CD8-positive, alpha-beta memory T cell (primary cell): ENCODE results near the gene HOXA6. TPM values are rescaled to one million over a fixed set of nuclear protein-coding genes. Genes with fewer than 3 reads are reported as not detected.
A peak's percentile ranks its signal among the peaks of the same experiment; 100 is the strongest.

Source experiments
- CTCF ChIA-PET: fragments of 350-600 bp; sonication (Branson Sonifier 250); formaldehyde crosslinking; loops from one replicate; lab custom pipeline; 2021; ENCODE audit warnings: antibody characterized with exemption; lab: Charles Lee
- POLR2A ChIA-PET: fragments of 350-600 bp; sonication (Branson Sonifier 250); formaldehyde crosslinking; loops from one replicate; lab custom pipeline; 2021; ENCODE audit warnings: antibody characterized with exemption; lab: Charles Lee
- DNase-seq, 5 donors: peaks; one replicate each; pipeline versions ENCODE4 v3.0.0 to v3.0.0-alpha.2; 2020 to 2022; ENCODE audit warnings: mixed read lengths in 1 of 5
- H3K27ac ChIP-seq: one replicate; pipeline ENCODE4 v1.7.0; 2013; ENCODE audit warnings: low read depth, mild to moderate bottlenecking, low read length, moderate library complexity
- H3K27me3 ChIP-seq: 2 replicates; pipeline ENCODE4 v1.7.0; 2013; ENCODE audit warnings: low read length, mild to moderate bottlenecking; ENCODE audit not compliant: insufficient read depth, poor library complexity, severe bottlenecking
- H3K36me3 ChIP-seq: 2 replicates; pipeline ENCODE4 v1.7.0; 2013; ENCODE audit warnings: mild to moderate bottlenecking, low read length, moderate library complexity; ENCODE audit not compliant: insufficient read depth
- H3K4me1 ChIP-seq: 2 replicates; pipeline ENCODE4 v1.7.0; 2013; ENCODE audit warnings: mild to moderate bottlenecking, low read length, moderate library complexity; ENCODE audit not compliant: insufficient read depth
- H3K4me3 ChIP-seq: 2 replicates; pipeline ENCODE4 v1.7.0; 2013; ENCODE audit warnings: mild to moderate bottlenecking, low read length
- H3K9me3 ChIP-seq: 2 replicates; pipeline ENCODE4 v1.7.0; 2013; ENCODE audit warnings: mild to moderate bottlenecking, low read length
- H3K27ac Mint-ChIP-seq, 8 donors: one replicate each; pipeline ENCODE4 v1.8.0; 2020 to 2021; ENCODE audit warnings: mixed read lengths in 8 of 8, mild to moderate bottlenecking in 6 of 8, inconsistent platforms in 3 of 8, moderate library complexity in 3 of 8
- H3K27me3 Mint-ChIP-seq, 2 donors: one replicate each; pipeline ENCODE4 v1.8.0; 2020 to 2021; ENCODE audit warnings: mixed read lengths in 2 of 2, mild to moderate bottlenecking in 1 of 2, moderate library complexity in 1 of 2
- H3K36me3 Mint-ChIP-seq, 3 donors: one replicate each; pipeline ENCODE4 v1.8.0; 2020 to 2021; ENCODE audit warnings: mixed read lengths in 3 of 3, inconsistent platforms in 1 of 3, mild to moderate bottlenecking in 1 of 3
- H3K4me1 Mint-ChIP-seq, 3 donors: one replicate each; pipeline ENCODE4 v1.8.0; 2020 to 2021; ENCODE audit warnings: mixed read lengths in 3 of 3, inconsistent platforms in 1 of 3, mild to moderate bottlenecking in 1 of 3
- H3K4me3 Mint-ChIP-seq, 7 donors: one replicate each; pipeline ENCODE4 v1.8.0; 2020 to 2021; ENCODE audit warnings: mixed read lengths in 7 of 7, mild to moderate bottlenecking in 6 of 7, moderate library complexity in 4 of 7, inconsistent platforms in 2 of 7
- H3K9me3 Mint-ChIP-seq, 5 donors: one replicate each; pipeline ENCODE4 v1.8.0; 2020 to 2022; ENCODE audit warnings: mixed read lengths in 5 of 5, mild to moderate bottlenecking in 3 of 5, moderate library complexity in 2 of 5, inconsistent platforms in 1 of 5
- polyA plus RNA-seq: library from polyadenylated mRNA; unstranded; fragments of 300-500 nt; fragmentation: Illumina TruSeq; gene quantifications from one replicate; pipeline ENCODE4 v1.2.3, GENCODE V29; 2021
- total RNA-seq, 2 experiments: library from RNA; stranded (reverse); gene quantifications; one replicate each; pipeline ENCODE4 v1.2.3, GENCODE V29; 2021

The HOXA6 gene
- total and polyA plus RNA-seq, 3 experiments from 2014 or later: not detected

DNA sequence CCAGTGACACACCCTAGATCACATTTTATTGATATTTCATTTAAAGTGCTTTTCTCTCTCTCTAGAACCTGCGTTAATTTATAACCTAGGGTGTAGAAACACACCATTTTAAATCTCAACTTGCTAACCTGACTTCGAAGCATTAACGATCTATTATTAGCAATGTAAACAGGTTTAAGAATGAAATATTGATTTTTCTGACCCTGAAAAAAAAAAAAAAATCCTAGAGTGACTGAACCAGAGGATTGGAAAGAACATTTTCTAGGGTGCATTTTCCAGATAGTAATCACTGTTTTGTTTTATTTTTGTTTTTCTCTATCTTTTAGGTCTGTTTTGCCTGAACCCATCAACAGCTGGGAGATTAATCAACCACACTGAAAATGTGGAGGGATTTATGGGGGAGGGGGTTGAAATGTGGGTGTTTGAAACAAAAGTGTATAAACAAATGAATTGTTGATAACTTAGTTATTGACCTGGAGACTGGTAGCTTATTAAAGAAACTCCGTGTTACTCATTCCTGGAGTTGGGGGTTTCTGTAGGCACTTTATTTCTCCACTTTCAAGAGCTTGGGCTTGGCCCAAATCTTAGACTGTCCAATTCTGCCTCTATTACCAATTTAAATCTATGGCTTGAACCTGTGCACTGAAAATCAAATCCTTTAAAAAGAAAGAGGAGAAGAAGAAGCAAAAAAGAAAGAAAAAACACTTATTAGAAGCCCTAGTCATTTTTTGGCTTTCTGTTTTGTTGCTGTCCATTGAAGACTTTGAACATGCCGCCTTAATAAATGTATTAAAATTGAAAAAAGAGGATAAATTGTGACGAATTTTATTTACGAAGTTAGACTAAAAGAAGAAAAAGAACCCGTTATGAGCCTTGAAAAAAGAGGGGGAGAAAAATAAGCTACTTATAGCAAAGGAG, 47.9 kb downstream of the HOXA6 start:
- POLR2A ChIA-PET: no interaction called here
- Mint-ChIP-seq H3K4me1 (peaks cover 42 to 56% (median 45%) of the 10 kb centered on the region in 3 donors), H3K27ac (no peak overlapping the region), H3K27me3 (peaks cover 54 to 68% of the 10 kb centered on the region in 2 donors), H3K4me3 (peak overlapping the region in 2 of 7 donors; percentile 13 to 36), H3K36me3 (peaks cover 9 to 26% (median 15%) of the 10 kb centered on the region in 3 donors), H3K9me3 (no peaks in the 10 kb centered on the region)
- no peak for DNase-seq
- no peaks in the 10 kb centered on the region for H3K36me3 ChIP-seq
- no peaks in the 10 kb centered on the region for H3K9me3 ChIP-seq
- H3K4me1 ChIP-seq: peaks cover 28% of the 10 kb centered on the region
- H3K4me3 ChIP-seq: no peak overlapping the region
- no peak overlapping the region for H3K27ac ChIP-seq
- CTCF ChIA-PET: no interaction called here
- H3K27me3 ChIP-seq: peaks cover 32% of the 10 kb centered on the region

DNA sequence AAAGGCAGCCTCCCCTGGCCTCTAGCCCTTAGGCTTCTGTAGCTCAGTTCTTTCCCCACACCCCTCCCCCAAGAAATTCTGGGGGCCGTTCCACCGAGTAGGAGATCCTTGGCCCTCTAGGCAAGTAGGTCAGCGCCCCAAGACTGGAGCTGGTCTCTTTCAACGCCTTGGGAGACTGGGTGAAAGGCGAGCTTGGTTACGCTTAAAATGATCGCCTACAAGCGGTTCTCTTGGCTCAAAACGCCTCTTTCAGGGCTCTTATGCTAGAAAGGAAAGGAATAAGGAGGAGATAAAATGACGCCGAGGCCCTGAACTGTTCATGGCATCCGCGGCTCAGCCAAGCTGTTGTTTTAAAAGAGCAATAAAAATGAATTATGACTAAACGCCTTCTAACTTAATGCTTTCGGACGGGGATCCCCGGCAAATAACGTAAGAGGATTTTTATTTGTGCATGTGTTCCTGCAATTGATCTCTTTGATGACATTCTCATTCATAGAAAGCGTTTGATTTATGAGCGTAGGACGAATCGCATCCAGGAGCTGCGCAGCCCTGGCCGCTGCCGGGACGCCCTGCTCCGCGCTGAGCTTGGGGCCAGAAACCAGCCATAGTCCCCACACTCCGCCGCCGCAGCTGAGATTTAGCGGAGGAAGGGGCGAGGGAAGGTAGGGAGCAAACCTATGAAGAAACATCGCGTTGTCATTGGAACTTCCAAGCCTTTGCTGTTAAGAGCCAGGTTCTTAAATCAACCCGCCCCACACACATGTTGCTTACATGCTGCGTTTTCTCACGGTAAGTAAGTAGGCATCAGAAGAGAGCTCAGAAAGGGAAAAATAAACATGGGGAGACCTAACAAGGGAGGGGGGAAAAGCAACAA, 48.8 kb downstream of the HOXA6 start:
- Histone ChIP-seq H3K9me3 (no peaks in the 10 kb centered on the region), H3K36me3 (no peaks in the 10 kb centered on the region), H3K27me3 (peaks cover 25% of the 10 kb centered on the region), H3K4me3 (no peak overlapping the region), H3K4me1 (peaks cover 29% of the 10 kb centered on the region), H3K27ac (no peak overlapping the region)
- H3K9me3 Mint-ChIP-seq: no peaks in the 10 kb centered on the region
- peaks cover 45 to 57% (median 52%) of the 10 kb centered on the region in 3 donors for H3K4me1 Mint-ChIP-seq
- no peak for DNase-seq
- peaks cover 9 to 26% (median 15%) of the 10 kb centered on the region in 3 donors for H3K36me3 Mint-ChIP-seq
- peak overlapping the region in 3 of 7 donors; percentile 54 to 94 (median 90) for H3K4me3 Mint-ChIP-seq
- POLR2A ChIA-PET: no interaction called here
- H3K27me3 Mint-ChIP-seq: peaks cover 46 to 66% of the 10 kb centered on the region in 2 donors
- CTCF ChIA-PET: interaction anchor here (1.8 kb wide), 1 partner anchor 62 kb away, joined by 4 read pairs; no protein-coding TSS in a partner anchor
- H3K27ac Mint-ChIP-seq: peak overlapping the region in 1 of 8 donors; percentile 18

DNA sequence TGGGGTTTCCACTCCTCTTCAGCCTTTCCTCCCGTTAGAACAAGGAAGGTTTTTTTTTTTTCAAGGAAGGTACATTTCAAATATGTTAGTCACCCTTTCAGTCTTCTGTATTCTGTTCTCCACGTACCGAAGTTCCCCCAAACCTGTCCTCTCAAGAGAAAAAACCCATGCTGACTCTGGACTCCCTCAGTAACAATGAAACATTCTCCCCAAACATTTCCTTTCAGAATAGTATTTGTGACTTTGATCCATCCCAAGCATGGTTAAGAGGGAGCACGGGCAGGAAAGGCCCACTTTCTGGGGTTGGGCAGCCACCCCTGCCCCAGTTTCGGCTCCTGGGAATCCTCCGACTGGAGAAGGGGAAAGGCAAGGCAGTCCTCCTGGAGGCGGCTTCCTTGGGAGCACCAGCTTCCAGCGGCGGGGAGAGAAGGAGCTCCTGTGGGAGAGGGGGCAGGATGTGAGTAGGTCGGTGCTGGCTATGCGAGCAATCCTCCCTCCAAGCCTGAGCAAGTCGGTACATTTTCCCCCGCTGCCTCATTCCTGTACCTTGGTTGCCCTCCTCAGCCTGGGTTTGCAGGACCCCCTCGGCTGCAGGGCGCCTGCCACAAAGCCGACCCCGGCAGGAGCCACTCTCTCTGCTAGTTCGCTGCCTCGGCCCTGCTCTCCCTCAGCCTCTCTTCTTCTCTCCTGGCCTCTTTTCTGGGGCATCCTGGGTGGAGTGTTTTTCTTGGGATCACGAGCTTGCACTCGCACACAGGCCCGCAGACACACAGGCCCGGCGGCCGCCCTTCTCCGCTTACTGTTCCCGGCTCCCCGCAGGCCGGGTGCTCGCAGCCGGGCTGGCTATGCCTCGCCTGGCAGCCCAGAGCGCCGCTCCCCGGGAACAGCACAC, 49.6 kb downstream of the HOXA6 start:
- Histone ChIP-seq H3K27ac (no peak overlapping the region), H3K27me3 (peaks cover 17% of the 10 kb centered on the region), H3K4me3 (no peak overlapping the region), H3K36me3 (no peaks in the 10 kb centered on the region), H3K4me1 (peaks cover 27% of the 10 kb centered on the region), H3K9me3 (no peaks in the 10 kb centered on the region)
- Mint-ChIP-seq H3K9me3 (no peaks in the 10 kb centered on the region), H3K27me3 (peaks cover 37 to 65% of the 10 kb centered on the region in 2 donors), H3K36me3 (peaks cover 9 to 26% (median 15%) of the 10 kb centered on the region in 3 donors), H3K4me3 (peak overlapping the region; percentile 90 to 96 (median 93)), H3K27ac (peak overlapping the region in 2 of 8 donors; percentile 18 to 77), H3K4me1 (peaks cover 40 to 51% (median 50%) of the 10 kb centered on the region in 3 donors)
- no peak for DNase-seq
- CTCF ChIA-PET: interaction anchor here (1.8 kb wide), 1 partner anchor 63 kb away, joined by 4 read pairs; no protein-coding TSS in a partner anchor
- POLR2A ChIA-PET: no interaction called here

DNA sequence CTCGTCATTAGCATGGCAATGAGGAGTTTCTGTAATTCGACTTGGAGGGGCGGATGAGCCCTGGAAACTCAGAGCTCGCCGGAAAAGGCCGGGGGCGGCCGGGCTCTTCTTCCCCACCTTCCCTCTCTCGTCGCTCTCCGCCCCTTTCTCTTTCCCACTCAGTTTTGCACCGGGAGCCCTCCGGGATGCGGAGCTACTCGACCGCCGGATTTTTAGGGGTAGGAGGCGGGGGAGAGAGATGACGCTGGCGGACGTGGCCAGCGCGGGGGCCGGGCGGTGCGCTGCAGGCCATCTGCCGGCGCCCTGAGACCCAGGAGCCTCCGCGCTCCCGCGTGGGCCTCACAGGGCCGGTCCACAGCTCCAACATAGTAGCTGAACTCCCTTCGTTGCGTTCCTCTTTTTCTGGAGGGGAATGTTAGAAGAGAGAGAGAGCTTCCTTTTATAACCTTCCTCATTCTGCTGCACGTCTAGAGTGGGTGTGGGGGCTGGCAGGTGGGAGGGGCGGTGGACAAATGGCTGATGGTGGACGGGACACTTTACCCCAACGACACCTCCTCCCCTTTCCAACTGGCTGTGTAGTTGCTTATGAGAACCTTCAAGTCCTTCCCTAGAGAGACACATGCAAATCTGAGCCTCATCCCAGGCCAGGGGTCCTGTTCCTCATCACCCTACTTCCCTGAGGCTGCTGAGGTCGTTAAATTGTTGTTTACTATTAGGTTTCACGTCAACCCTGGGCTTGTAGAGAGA, 50.6 kb downstream of the HOXA6 start:
- ChIA-PET POLR2A (interaction anchor here (1.3 kb wide), 1 partner anchor 234 kb away, joined by 7 read pairs; no protein-coding TSS in a partner anchor), CTCF (interaction anchor here (1.0 to 1.8 kb wide), 3 partner anchors 8 to 64 kb away, joined by 4 read pairs; no protein-coding TSS in a partner anchor)
- DNase-seq: no peak
- Mint-ChIP-seq H3K9me3 (no peaks in the 10 kb centered on the region), H3K4me3 (peak overlapping the region; percentile 90 to 96 (median 93)), H3K4me1 (peaks cover 32 to 42% (median 41%) of the 10 kb centered on the region in 3 donors), H3K27me3 (peaks cover 30 to 64% of the 10 kb centered on the region in 2 donors), H3K27ac (peak overlapping the region; percentile 12 to 97 (median 82)), H3K36me3 (peaks cover 9 to 26% (median 15%) of the 10 kb centered on the region in 3 donors)
- Histone ChIP-seq H3K27me3 (peaks cover 7% of the 10 kb centered on the region), H3K27ac (peak overlapping the region; percentile 38), H3K4me3 (peak overlapping the region; percentile 57), H3K36me3 (no peaks in the 10 kb centered on the region), H3K4me1 (peaks cover 19% of the 10 kb centered on the region), H3K9me3 (no peaks in the 10 kb centered on the region)

DNA sequence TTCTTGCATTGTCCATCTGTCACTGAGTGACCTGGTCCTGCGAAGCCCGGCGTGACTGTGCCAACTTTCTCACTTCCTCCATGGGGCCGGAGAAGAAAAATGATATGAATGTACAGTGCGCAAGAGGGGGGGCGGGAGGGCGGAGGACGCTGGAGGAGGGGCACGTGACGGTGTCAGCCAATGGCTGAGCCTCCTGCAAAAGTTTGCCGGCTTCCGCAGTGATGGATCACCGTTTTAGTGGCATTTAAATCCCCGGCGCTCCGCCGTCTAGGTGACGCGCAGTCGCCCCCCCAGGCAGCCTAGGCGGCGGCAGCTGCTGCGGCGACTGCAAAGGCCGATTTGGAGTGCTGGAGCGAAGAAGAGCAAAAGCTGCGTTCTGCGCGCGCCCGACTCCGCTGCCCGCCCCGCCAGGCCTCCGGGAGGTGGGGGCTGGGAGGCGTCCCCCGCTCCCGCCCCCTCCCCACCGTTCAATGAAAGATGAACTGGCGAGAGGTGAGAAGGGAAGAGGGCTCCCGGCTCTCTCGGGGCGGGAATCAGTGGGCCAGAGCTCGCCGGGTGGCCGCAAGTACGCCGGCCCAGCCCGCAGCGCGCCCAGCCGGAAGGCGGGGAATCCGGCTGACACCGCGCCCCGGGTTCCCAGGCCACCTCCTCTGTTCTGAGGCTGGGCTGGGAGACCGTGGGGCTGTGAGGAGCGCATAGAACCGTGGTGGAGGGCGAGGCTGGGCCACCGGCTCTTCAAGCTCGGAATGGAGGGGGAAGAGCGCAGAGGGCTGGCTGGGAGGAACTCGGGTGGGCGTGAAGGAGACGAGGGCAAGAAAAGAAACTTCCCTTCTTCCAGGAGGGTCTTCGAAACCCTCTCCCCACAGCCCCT, 51.4 kb downstream of the HOXA6 start, which contains the start of gene HOXA1:
Gene HOXA1 (minus strand): TSS at position 104 of the 871 bp plus-strand sequence. CDS start 88 bp downstream, at position 16.
- Histone ChIP-seq H3K4me3 (peak within 1 kb of the TSS; percentile 57), H3K27ac (peak within 1 kb of the TSS; percentile 38), H3K36me3 (no peaks in the 10 kb centered on the region), H3K9me3 (no peaks in the 10 kb centered on the region), H3K27me3 (peaks cover 5% of the 10 kb centered on the region), H3K4me1 (peaks cover 19% of the 10 kb centered on the region)
- H3K36me3 Mint-ChIP-seq: peaks cover 9 to 21% (median 10%) of the 10 kb centered on the region in 3 donors
- peaks cover 28 to 38% (median 36%) of the 10 kb centered on the region in 3 donors for H3K4me1 Mint-ChIP-seq
- H3K9me3 Mint-ChIP-seq: no peaks in the 10 kb centered on the region
- peak within 1 kb of the TSS; percentile 59 to 97 (median 86) for H3K27ac Mint-ChIP-seq
- H3K27me3 Mint-ChIP-seq: peaks cover 22 to 64% of the 10 kb centered on the region in 2 donors
- ChIA-PET POLR2A (interaction anchor here (1.3 kb wide), 1 partner anchor 233 kb away, joined by 7 read pairs; no protein-coding TSS in a partner anchor), CTCF (interaction anchor here (0.9 to 1.3 kb wide), 3 partner anchors 8 to 65 kb away, joined by 3 to 4 read pairs (median 4); no protein-coding TSS in a partner anchor)
- peak; percentile 66 to 86 (median 76) for DNase-seq
- H3K4me3 Mint-ChIP-seq: peak within 1 kb of the TSS; percentile 90 to 96 (median 93)
